Activated B cell treated with CpG ODN at 0.5 μM for 24 hours (primary cell): ENCODE data around the gene SRPX2. TPM values are rescaled to one million over a fixed set of nuclear protein-coding genes. Genes with fewer than 3 reads are reported as not detected.

Source experiments
- ATAC-seq: fragments of 200-7000 bp; cut with Tn5 transposase; one replicate; pipeline ENCODE4 v1.10.0; 2021; ENCODE audit warnings: low read depth, mild to moderate bottlenecking, moderate library complexity
- CTCF ChIA-PET: fragments of 350-600 bp; sonication (Branson Sonifier 250); formaldehyde crosslinking; loops from one replicate; lab custom pipeline; 2021; ENCODE audit warnings: antibody characterized with exemption; lab: Charles Lee
- POLR2A ChIA-PET: fragments of 350-600 bp; sonication (Branson Sonifier 250); formaldehyde crosslinking; loops from one replicate; lab custom pipeline; 2021; ENCODE audit warnings: antibody characterized with exemption; lab: Charles Lee
- DNase-seq: peaks from one replicate; pipeline ENCODE4 v3.0.0; 2022
- H3K27ac Mint-ChIP-seq: one replicate; pipeline ENCODE4 v1.8.0; 2020; ENCODE audit warnings: mixed read lengths
- H3K27me3 Mint-ChIP-seq: one replicate; pipeline ENCODE4 v1.8.0; 2021; ENCODE audit warnings: mixed read lengths
- H3K36me3 Mint-ChIP-seq: one replicate; pipeline ENCODE4 v1.8.0; 2021; ENCODE audit warnings: low read depth, mixed read lengths
- H3K4me1 Mint-ChIP-seq: one replicate; pipeline ENCODE4 v1.8.0; 2021; ENCODE audit warnings: mixed read lengths
- H3K4me3 Mint-ChIP-seq: one replicate; pipeline ENCODE4 v1.8.0; 2020; ENCODE audit warnings: mild to moderate bottlenecking, mixed read lengths
- H3K9me3 Mint-ChIP-seq: one replicate; pipeline ENCODE4 v1.8.0; 2020; ENCODE audit warnings: mixed read lengths
- CTCF ChIP-seq: fragments of 200-600 bp; IDR thresholded peaks from one replicate; pipeline ENCODE4 v1.8.0; 2022; ENCODE audit warnings: antibody characterized with exemption, mild to moderate bottlenecking
- intact Hi-C: fragments of 100-400 bp; cut with micrococcal nuclease; formaldehyde crosslinking; loops from one replicate; pipeline ENCODE4 v1.15.1; 2024
- total RNA-seq: library from RNA; stranded (reverse); gene quantifications from 2 replicates; pipeline ENCODE4 v1.2.3, GENCODE V29; 2022

The SRPX2 gene
- total RNA-seq, 1 donor from 2014 or later, result not detected

GRCh38 chrX:100625985-100626491 lies 18.0 kb upstream of the SRPX2 start:
- POLR2A ChIA-PET, result no interaction called here
- Mint-ChIP-seq H3K36me3 (no peaks in the 10 kb centered on the region), H3K4me3 (peak overlapping the region; percentile 46), H3K27me3 (no peaks in the 10 kb centered on the region), H3K27ac (peak overlapping the region; percentile 46), H3K9me3 (no peaks in the 10 kb centered on the region), H3K4me1 (peaks cover 13% of the 10 kb centered on the region)
- TF ChIP-seq CTCF, result no peak
- DNase-seq (no peak), ATAC-seq (peak; percentile 73)
- intact Hi-C loops, result loop anchor here (1.0 to 2.0 kb wide), 3 partner anchors 10 to 19 kb away; partner anchors contain the start of gene TSPAN6
- CTCF ChIA-PET, result interaction anchor here (1.7 to 2.3 kb wide), 2 partner anchors 11 to 19 kb away, joined by 5 to 8 read pairs; no protein-coding TSS in a partner anchor

- Mint-ChIP-seq H3K4me1 (peaks cover 8% of the 10 kb centered on the region), H3K36me3 (no peaks in the 10 kb centered on the region), H3K9me3 (no peaks in the 10 kb centered on the region), H3K27ac (no peak overlapping the region), H3K27me3 (peaks cover 9% of the 10 kb centered on the region), H3K4me3 (no peak overlapping the region)
- POLR2A ChIA-PET, result no interaction called here
- ATAC-seq (no peak), DNase-seq (no peak)
- no peak for TF ChIP-seq CTCF
- CTCF ChIA-PET, result interaction anchor here (3.4 kb wide), 1 partner anchor 122 kb away, joined by 22 read pairs; no protein-coding TSS in a partner anchor
- intact Hi-C loops, result no loop called here
These were observed 9.0 kb upstream of the SRPX2 start for GRCh38 chrX:100635040-100635439.

GRCh38 chrX:100635989-100636320 lies 8.0 kb upstream of the SRPX2 start:
- CTCF ChIA-PET, result interaction anchor here (2.5 to 3.4 kb wide), 2 partner anchors 21 to 123 kb away, joined by 16 to 22 read pairs; no protein-coding TSS in a partner anchor
- peaks cover 8% of the 10 kb centered on the region for H3K4me1 Mint-ChIP-seq
- intact Hi-C loops, result loop anchor here (1.0 kb wide), 3 partner anchors 10 to 124 kb away; no protein-coding TSS in a partner anchor
- no peaks in the 10 kb centered on the region for H3K36me3 Mint-ChIP-seq
- peaks cover 9% of the 10 kb centered on the region for H3K27me3 Mint-ChIP-seq
- DNase-seq, result no peak
- no peaks in the 10 kb centered on the region for H3K9me3 Mint-ChIP-seq
- TF ChIP-seq CTCF, result no peak
- peak overlapping the region; percentile 85 for H3K4me3 Mint-ChIP-seq
- no peak for ATAC-seq
- no peak overlapping the region for H3K27ac Mint-ChIP-seq
- POLR2A ChIA-PET, result no interaction called here

GRCh38 chrX:100636321-100636991 lies 7.5 kb upstream of the SRPX2 start, which contains the start of gene TSPAN6:
Gene TSPAN6 (minus strand): TSS chrX:100636806. CDS start chrX:100636694, 112 bp downstream.
- POLR2A ChIA-PET, result no interaction called here
- intact Hi-C loops, result loop anchor here (1.0 kb wide), 3 partner anchors 10 to 124 kb away; no protein-coding TSS in a partner anchor

More at GRCh38 chrX:100636321-100636991, 7.5 kb upstream of the SRPX2 start, which contains the start of gene TSPAN6:
- CTCF ChIA-PET, result interaction anchor here (2.5 to 3.4 kb wide), 2 partner anchors 22 to 124 kb away, joined by 16 to 22 read pairs; no protein-coding TSS in a partner anchor
- DNase-seq, result peak; percentile 46
- Mint-ChIP-seq H3K9me3 (no peaks in the 10 kb centered on the region), H3K27ac (no peak within 1 kb of the TSS), H3K4me1 (peaks cover 8% of the 10 kb centered on the region), H3K27me3 (peaks cover 10% of the 10 kb centered on the region), H3K4me3 (peak within 1 kb of the TSS; percentile 85), H3K36me3 (no peaks in the 10 kb centered on the region)
- ATAC-seq, result peak; percentile 99
- TF ChIP-seq CTCF, result no peak
